Upper lobe of right lung (tissue), 1 donor: Measurements from ENCODE around the gene ARHGEF17. TPM values are rescaled to one million over a fixed set of nuclear protein-coding genes. Genes with fewer than 3 reads are reported as not detected.

Source experiments
- ATAC-seq: fragments of 200-7000 bp; cut with Tn5 transposase; one replicate; pipeline ENCODE4 v1.9.1; 2020; ENCODE audit warnings: mild to moderate bottlenecking, moderate library complexity
- DNase-seq: peaks from one replicate; pipeline ENCODE4 v3.0.0-alpha.2; 2020
- H3K27ac ChIP-seq: fragments of 200-600 bp; one replicate; pipeline ENCODE4 v1.8.0; 2022
- H3K27me3 ChIP-seq: fragments of 200-600 bp; one replicate; pipeline ENCODE4 v1.8.0; 2022; ENCODE audit warnings: mild to moderate bottlenecking
- H3K36me3 ChIP-seq: fragments of 200-600 bp; one replicate; pipeline ENCODE4 v1.8.0; 2022
- H3K4me1 ChIP-seq: fragments of 200-600 bp; one replicate; pipeline ENCODE4 v1.8.0; 2022
- H3K4me3 ChIP-seq: fragments of 200-600 bp; one replicate; pipeline ENCODE4 v1.8.0; 2022; ENCODE audit warnings: mild to moderate bottlenecking
- H3K9me3 ChIP-seq: fragments of 200-600 bp; one replicate; pipeline ENCODE4 v1.8.0; 2022
- intact Hi-C: fragments of 100-400 bp; cut with DNase I; formaldehyde crosslinking; loops from one replicate; pipeline ENCODE4 v1.11.0; 2022
- total RNA-seq: library from RNA; stranded (reverse); fragmentation: NEBNext Ultra II Directional; extraction: Animal tissue kit (Norgen Biotek cat#: 25700); gene quantifications from one replicate; pipeline ENCODE4 v1.2.1, GENCODE V29; 2021
- TF ChIP-seq, protein P1 (sequence below): fragments of 200-600 bp; IDR thresholded peaks from one replicate; pipeline ENCODE4 v1.8.0; 2022; ENCODE audit warnings: antibody characterized with exemption
- donor health status: DM: no; HTN: yes; CAD: no; lungs with severe emphysema.

ARHGEF17 gene
- total RNA-seq, 1 donor from 2014 or later: 74.5 TPM

DNA sequence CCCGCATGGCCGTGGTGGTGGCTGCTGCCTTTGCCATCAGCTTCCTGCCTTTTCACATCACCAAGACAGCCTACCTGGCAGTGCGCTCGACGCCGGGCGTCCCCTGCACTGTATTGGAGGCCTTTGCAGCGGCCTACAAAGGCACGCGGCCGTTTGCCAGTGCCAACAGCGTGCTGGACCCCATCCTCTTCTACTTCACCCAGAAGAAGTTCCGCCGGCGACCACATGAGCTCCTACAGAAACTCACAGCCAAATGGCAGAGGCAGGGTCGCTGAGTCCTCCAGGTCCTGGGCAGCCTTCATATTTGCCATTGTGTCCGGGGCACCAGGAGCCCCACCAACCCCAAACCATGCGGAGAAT lies 10.9 kb upstream of the ARHGEF17 start:
- Histone ChIP-seq H3K4me1 (no peaks in the 10 kb centered on the region), H3K27me3 (no peaks in the 10 kb centered on the region), H3K4me3 (no peak overlapping the region), H3K36me3 (no peaks in the 10 kb centered on the region), H3K27ac (no peak overlapping the region), H3K9me3 (no peaks in the 10 kb centered on the region)
- ATAC-seq (no peak), DNase-seq (no peak)
- intact Hi-C loops: no loop called here
- TF ChIP-seq, protein P1, sequence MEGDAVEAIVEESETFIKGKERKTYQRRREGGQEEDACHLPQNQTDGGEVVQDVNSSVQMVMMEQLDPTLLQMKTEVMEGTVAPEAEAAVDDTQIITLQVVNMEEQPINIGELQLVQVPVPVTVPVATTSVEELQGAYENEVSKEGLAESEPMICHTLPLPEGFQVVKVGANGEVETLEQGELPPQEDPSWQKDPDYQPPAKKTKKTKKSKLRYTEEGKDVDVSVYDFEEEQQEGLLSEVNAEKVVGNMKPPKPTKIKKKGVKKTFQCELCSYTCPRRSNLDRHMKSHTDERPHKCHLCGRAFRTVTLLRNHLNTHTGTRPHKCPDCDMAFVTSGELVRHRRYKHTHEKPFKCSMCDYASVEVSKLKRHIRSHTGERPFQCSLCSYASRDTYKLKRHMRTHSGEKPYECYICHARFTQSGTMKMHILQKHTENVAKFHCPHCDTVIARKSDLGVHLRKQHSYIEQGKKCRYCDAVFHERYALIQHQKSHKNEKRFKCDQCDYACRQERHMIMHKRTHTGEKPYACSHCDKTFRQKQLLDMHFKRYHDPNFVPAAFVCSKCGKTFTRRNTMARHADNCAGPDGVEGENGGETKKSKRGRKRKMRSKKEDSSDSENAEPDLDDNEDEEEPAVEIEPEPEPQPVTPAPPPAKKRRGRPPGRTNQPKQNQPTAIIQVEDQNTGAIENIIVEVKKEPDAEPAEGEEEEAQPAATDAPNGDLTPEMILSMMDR: no peak

GRCh38 chr11:73297702-73298101 lies 10.4 kb upstream of the ARHGEF17 start:
- H3K27me3 ChIP-seq: no peaks in the 10 kb centered on the region
- no peak overlapping the region for H3K27ac ChIP-seq
- DNase-seq (no peak), ATAC-seq (no peak)
- H3K4me3 ChIP-seq: no peak overlapping the region
- H3K36me3 ChIP-seq: no peaks in the 10 kb centered on the region
- intact Hi-C loops: no loop called here
- no peaks in the 10 kb centered on the region for H3K4me1 ChIP-seq
- no peaks in the 10 kb centered on the region for H3K9me3 ChIP-seq
- TF ChIP-seq, protein P1: no peak

- TF ChIP-seq, protein P1: no peak
- Histone ChIP-seq H3K9me3 (no peaks in the 10 kb centered on the region), H3K27me3 (no peaks in the 10 kb centered on the region), H3K27ac (no peak overlapping the region), H3K4me3 (no peak overlapping the region), H3K4me1 (no peaks in the 10 kb centered on the region), H3K36me3 (no peaks in the 10 kb centered on the region)
- intact Hi-C loops: no loop called here
- DNase-seq (no peak), ATAC-seq (no peak)
Measured at GRCh38 chr11:73298233-73298632, 9.8 kb upstream of the ARHGEF17 start.

DNA sequence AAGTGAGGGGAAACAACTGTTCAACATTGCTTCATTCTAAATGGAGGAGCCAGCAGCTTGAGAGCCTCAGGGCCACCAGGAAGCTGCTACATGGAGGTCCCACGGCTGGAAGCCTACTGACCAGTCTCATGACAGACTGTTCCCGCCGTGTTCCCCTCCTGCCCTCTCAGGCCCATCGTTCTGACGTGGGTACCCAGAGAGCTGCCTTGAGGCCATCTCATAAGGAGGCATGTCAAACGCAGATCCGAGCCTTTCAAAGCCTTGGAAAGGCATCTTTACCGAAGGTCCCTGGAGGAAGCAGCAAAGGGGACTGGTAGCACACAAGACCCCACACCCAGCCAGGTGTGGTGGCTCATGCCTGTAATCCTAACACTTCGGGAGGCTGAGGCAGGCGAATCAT lies 8.3 kb upstream of the ARHGEF17 start:
- no peak overlapping the region for H3K27ac ChIP-seq
- no peaks in the 10 kb centered on the region for H3K36me3 ChIP-seq
- no peak for DNase-seq
- intact Hi-C loops: no loop called here
- no peaks in the 10 kb centered on the region for H3K9me3 ChIP-seq
- ATAC-seq: no peak
- H3K4me3 ChIP-seq: no peak overlapping the region
- H3K4me1 ChIP-seq: no peaks in the 10 kb centered on the region
- H3K27me3 ChIP-seq: no peaks in the 10 kb centered on the region
- TF ChIP-seq, protein P1: no peak

DNA sequence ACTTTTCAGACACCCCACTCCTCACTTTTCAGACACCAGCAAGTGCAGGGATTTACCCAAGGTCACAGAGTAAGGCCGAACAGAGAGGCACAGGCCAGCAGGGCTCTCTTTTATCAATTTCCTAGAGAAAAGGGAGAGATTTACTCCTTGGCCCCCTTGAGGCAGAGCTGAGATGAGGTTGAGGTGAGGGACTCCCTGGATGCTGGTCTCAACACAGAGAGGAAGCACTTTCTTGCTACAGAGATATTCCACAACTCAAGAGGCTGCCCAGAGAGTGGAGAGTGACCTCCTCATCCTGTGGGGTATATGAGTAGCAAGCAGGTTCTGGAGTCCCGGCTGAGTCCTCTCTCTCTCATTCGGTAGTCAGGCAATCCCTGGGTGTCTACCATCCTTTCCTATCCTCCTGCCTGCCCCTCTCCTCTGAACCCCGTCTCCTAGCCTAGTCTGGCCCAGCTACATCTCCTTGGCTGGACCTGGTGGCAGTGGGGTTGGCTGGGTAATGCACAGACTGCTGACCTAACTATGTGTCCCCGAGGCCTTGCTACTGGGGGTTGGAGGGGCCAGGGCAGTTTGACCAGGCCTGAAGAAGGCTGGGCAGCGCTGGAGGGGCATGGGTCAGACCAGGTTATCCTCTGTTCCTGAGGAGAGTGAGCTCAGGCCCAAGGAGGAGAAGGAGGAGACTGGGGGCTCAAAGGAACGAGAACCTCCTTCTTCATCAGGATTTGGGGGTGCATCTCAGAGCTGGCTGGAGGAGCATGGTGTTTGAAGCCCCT lies 1.8 kb upstream of the ARHGEF17 start:
- Histone ChIP-seq H3K27ac (no peak overlapping the region), H3K9me3 (no peaks in the 10 kb centered on the region), H3K36me3 (no peaks in the 10 kb centered on the region), H3K27me3 (no peaks in the 10 kb centered on the region), H3K4me1 (peaks cover 23% of the 10 kb centered on the region), H3K4me3 (no peak overlapping the region)
- ATAC-seq (no peak), DNase-seq (no peak)
- TF ChIP-seq, protein P1: no peak
- intact Hi-C loops: loop anchor here (5.0 kb wide), 1 partner anchor 41 kb away; no protein-coding TSS in a partner anchor
